PC-9 (cell line): ENCODE results near the gene DST.

ENCODE experiments used
- CTCF ChIP-seq: fragments of 200-600 bp; sonication (generic); conservative IDR thresholded peaks from 2 replicates; pipeline ENCODE4 v1.6.1; 2017; ENCODE audit warnings: mixed run types, antibody characterized with exemption, mild to moderate bottlenecking, moderate library complexity
- EZH2 ChIP-seq: fragments of 200-600 bp; sonication (generic); IDR thresholded peaks from 2 replicates; pipeline ENCODE4 v1.8.0; 2017; ENCODE audit warnings: antibody characterized with exemption, low read depth

GRCh38 chr6:56475736-56476457 is 166.8 kb downstream of the DST start:
- no peak for TF ChIP-seq CTCF
- no peak for TF ChIP-seq EZH2
